ENCODE results near the gene CD200R1L. TPM values are rescaled to one million over a fixed set of nuclear protein-coding genes. Genes with fewer than 3 reads are reported as not detected.
"Not testable (repeated sequence)": the region's sequence is repeated elsewhere in the genome, so short reads cannot be mapped to it uniquely, and the experiment has no call there.

Gene CD200R1L
- total and polyA plus RNA-seq, 3 experiments from 2014 or later = not detected

DNA sequence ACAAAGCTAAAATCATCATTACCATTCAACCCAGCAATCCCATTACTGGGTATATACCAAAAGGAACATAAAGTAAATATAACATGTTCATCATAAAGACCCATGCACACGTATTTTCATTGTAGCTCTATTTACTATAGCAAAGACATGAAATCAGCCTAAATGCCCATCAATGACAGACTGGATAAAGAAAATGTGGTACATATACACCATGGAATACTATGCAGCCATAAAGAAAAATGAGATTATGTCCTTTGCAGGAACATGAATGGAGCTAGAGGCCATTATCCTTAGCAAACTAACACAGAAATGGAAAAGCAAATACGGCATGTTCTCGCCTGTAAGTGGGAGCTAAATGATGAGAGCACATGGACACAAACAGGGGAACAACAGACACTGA is 8.4 kb upstream of the CD200R1L start:
- CTCF ChIA-PET = interaction anchor here (1.5 kb wide), 1 partner anchor 212 kb away, joined by 3 read pairs; no protein-coding TSS in a partner anchor
- H3K4me3 Mint-ChIP-seq; H3K27me3 ChIP-seq (ENCODE audit: insufficient read depth, low read length, poor library complexity, severe bottlenecking); H3K4me3 ChIP-seq (ENCODE audit: low read length); H3K36me3 ChIP-seq (ENCODE audit: insufficient read depth, low read length); H3K9me3 ChIP-seq (ENCODE audit: low read length); H3K27ac ChIP-seq (ENCODE audit: low read depth, low read length); POLR2A ChIA-PET; DNase-seq; H3K27me3 Mint-ChIP-seq: not testable (repeated sequence)
- Mint-ChIP-seq H3K27ac (peak overlapping the region in 1 of 8 donors; percentile 48), H3K9me3 (peaks cover 24 to 37% (median 32%) of the 10 kb centered on the region in 5 donors), H3K36me3 (peaks cover 7 to 40% (median 11%) of the 10 kb centered on the region in 3 donors), H3K4me1 (peaks cover 32 to 47% (median 43%) of the 10 kb centered on the region in 3 donors)
- peaks cover 27% of the 10 kb centered on the region for H3K4me1 ChIP-seq (ENCODE audit: insufficient read depth, low read length)

DNA sequence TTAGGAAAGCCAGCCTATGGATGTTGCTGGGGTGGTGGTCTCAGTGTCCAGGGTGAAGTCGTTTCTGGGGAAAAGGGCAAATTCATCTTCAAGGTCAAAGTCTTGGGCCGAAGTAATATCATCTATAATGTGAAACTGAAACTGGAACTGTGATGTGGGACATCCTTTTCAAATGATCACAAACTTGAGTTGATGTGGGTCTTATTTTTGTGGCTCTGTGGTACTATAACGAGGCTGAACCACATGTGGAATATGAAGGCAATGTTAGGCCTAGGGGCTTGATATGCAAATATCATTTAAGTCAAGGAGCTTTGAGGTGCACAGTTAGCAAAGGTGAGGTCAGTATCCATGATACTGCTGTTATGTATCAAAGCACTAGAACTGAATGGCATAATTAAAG is 1.5 kb upstream of the CD200R1L start:
- Mint-ChIP-seq H3K4me3 (peak overlapping the region in 6 of 7 donors; percentile 2 to 79 (median 64)), H3K9me3 (peaks cover 26 to 32% (median 29%) of the 10 kb centered on the region in 5 donors), H3K27me3 (no peaks in the 10 kb centered on the region), H3K36me3 (peaks cover 7 to 34% (median 11%) of the 10 kb centered on the region in 3 donors), H3K27ac (peak overlapping the region; percentile 6 to 90 (median 83)), H3K4me1 (peaks cover 33 to 46% (median 42%) of the 10 kb centered on the region in 3 donors)
- Histone ChIP-seq H3K4me1 (ENCODE audit: insufficient read depth, low read length) (peaks cover 24% of the 10 kb centered on the region), H3K9me3 (ENCODE audit: low read length) (no peaks in the 10 kb centered on the region), H3K36me3 (ENCODE audit: insufficient read depth, low read length) (no peaks in the 10 kb centered on the region), H3K27ac (ENCODE audit: low read depth, low read length) (peak overlapping the region; percentile 24), H3K4me3 (ENCODE audit: low read length) (no peak overlapping the region), H3K27me3 (ENCODE audit: insufficient read depth, low read length, poor library complexity, severe bottlenecking) (no peaks in the 10 kb centered on the region)
- POLR2A ChIA-PET = interaction anchor here (1.0 kb wide), 1 partner anchor 143 kb away, joined by 3 read pairs; the partner anchor contains the start of gene GTPBP8
- DNase-seq = peak in 2 of 5 donors; percentile 8 to 18
- CTCF ChIA-PET = interaction anchor here (0.7 to 1.5 kb wide), 3 partner anchors 13 to 113 kb away, joined by 3 read pairs; no protein-coding TSS in a partner anchor

- Mint-ChIP-seq H3K9me3 (peaks cover 26 to 33% (median 31%) of the 10 kb centered on the region in 5 donors), H3K27me3 (no peaks in the 10 kb centered on the region), H3K36me3 (peaks cover 7 to 32% (median 11%) of the 10 kb centered on the region in 3 donors), H3K27ac (peak overlapping the region; percentile 6 to 90 (median 83)), H3K4me1 (peaks cover 33 to 46% (median 42%) of the 10 kb centered on the region in 3 donors), H3K4me3 (peak overlapping the region in 6 of 7 donors; percentile 2 to 79 (median 64))
- Histone ChIP-seq H3K4me3 (ENCODE audit: low read length) (no peak overlapping the region), H3K4me1 (ENCODE audit: insufficient read depth, low read length) (peaks cover 24% of the 10 kb centered on the region), H3K36me3 (ENCODE audit: insufficient read depth, low read length) (no peaks in the 10 kb centered on the region), H3K9me3 (ENCODE audit: low read length) (no peaks in the 10 kb centered on the region), H3K27ac (ENCODE audit: low read depth, low read length) (peak overlapping the region; percentile 24), H3K27me3 (ENCODE audit: insufficient read depth, low read length, poor library complexity, severe bottlenecking) (no peaks in the 10 kb centered on the region)
- CTCF ChIA-PET = interaction anchor here (0.8 to 1.5 kb wide), 4 partner anchors 13 to 113 kb away, joined by 3 read pairs; no protein-coding TSS in a partner anchor
- POLR2A ChIA-PET = interaction anchor here (1.0 kb wide), 1 partner anchor 143 kb away, joined by 3 read pairs; the partner anchor contains the start of gene GTPBP8
- peak in 4 of 5 donors; percentile 7 to 73 (median 38) for DNase-seq
These were observed 1.0 kb upstream of the CD200R1L start for GRCh38 chr3:112847692-112848091.

DNA sequence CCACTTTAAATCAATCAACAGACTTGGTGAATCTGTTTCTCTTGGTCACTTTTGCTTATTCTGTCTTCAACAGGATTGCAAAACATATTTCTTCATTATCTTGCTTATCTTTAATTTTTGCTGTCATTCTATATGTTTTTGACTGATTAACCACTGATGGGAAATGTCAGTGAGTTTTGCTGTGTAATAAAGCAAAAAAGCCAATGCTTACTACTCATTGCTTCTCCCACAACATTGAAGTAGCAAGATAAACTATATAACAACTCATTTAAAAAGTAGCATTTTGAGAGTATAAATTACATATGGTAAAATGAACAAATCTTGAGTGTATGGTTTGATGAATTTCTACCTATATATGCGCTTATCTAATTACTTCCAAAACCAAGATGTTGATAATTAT is 892 bp downstream of the CD200R1L start:
- Mint-ChIP-seq H3K9me3 (peaks cover 8 to 18% (median 13%) of the 10 kb centered on the region in 5 donors), H3K4me3 (no peak overlapping the region), H3K36me3 (peaks cover 0 to 14% (median 1%) of the 10 kb centered on the region in 3 donors), H3K27ac (no peak overlapping the region), H3K4me1 (peaks cover 33 to 46% (median 42%) of the 10 kb centered on the region in 3 donors), H3K27me3 (no peaks in the 10 kb centered on the region)
- no peaks in the 10 kb centered on the region for H3K27me3 ChIP-seq (ENCODE audit: insufficient read depth, low read length, poor library complexity, severe bottlenecking)
- DNase-seq = no peak
- H3K36me3 ChIP-seq (ENCODE audit: insufficient read depth, low read length) = no peaks in the 10 kb centered on the region
- no peaks in the 10 kb centered on the region for H3K9me3 ChIP-seq (ENCODE audit: low read length)
- H3K27ac ChIP-seq (ENCODE audit: low read depth, low read length) = no peak overlapping the region
- ChIA-PET CTCF (interaction anchor here (1.4 kb wide), 1 partner anchor 133 kb away, joined by 3 read pairs; no protein-coding TSS in a partner anchor), POLR2A (no interaction called here)
- peaks cover 24% of the 10 kb centered on the region for H3K4me1 ChIP-seq (ENCODE audit: insufficient read depth, low read length)
- no peak overlapping the region for H3K4me3 ChIP-seq (ENCODE audit: low read length)

DNA sequence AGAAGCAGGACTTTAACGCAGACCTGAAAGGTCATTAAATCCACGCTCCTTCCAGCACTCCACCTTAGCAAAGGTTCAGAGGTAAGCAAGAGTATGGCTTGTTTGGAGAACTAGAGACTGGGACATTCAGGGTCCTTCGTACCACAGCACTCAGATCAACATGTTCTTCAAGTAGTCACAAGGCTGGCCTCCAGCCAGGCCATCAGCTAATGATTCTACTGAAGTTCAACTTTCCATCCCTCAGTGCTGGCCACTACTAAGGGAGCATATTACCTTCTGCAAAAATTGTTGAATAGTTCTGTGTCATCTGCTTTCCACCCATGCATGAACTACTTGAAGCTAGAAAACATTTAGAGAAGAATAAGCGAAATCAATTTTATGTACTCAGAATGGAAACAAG is 17.6 kb downstream of the CD200R1L start:
- H3K4me1 ChIP-seq (ENCODE audit: insufficient read depth, low read length) = no peaks in the 10 kb centered on the region
- no peaks in the 10 kb centered on the region for H3K27me3 Mint-ChIP-seq
- no peak overlapping the region for H3K4me3 Mint-ChIP-seq
- H3K27ac Mint-ChIP-seq = no peak overlapping the region
- H3K9me3 ChIP-seq (ENCODE audit: low read length) = no peaks in the 10 kb centered on the region
- H3K4me1 Mint-ChIP-seq = no peaks in the 10 kb centered on the region
- H3K27ac ChIP-seq (ENCODE audit: low read depth, low read length) = no peak overlapping the region
- no peaks in the 10 kb centered on the region for H3K36me3 Mint-ChIP-seq
- H3K36me3 ChIP-seq (ENCODE audit: insufficient read depth, low read length) = no peaks in the 10 kb centered on the region
- ChIA-PET POLR2A (no interaction called here), CTCF (no interaction called here)
- DNase-seq = no peak
- no peaks in the 10 kb centered on the region for H3K27me3 ChIP-seq (ENCODE audit: insufficient read depth, low read length, poor library complexity, severe bottlenecking)
- H3K4me3 ChIP-seq (ENCODE audit: low read length) = no peak overlapping the region
- no peaks in the 10 kb centered on the region for H3K9me3 Mint-ChIP-seq

- Histone ChIP-seq H3K4me3 (ENCODE audit: low read length) (no peak overlapping the region), H3K27ac (ENCODE audit: low read depth, low read length) (no peak overlapping the region), H3K9me3 (ENCODE audit: low read length) (no peaks in the 10 kb centered on the region), H3K36me3 (ENCODE audit: insufficient read depth, low read length) (no peaks in the 10 kb centered on the region), H3K27me3 (ENCODE audit: insufficient read depth, low read length, poor library complexity, severe bottlenecking) (no peaks in the 10 kb centered on the region), H3K4me1 (ENCODE audit: insufficient read depth, low read length) (no peaks in the 10 kb centered on the region)
- peaks cover 0 to 5% (median 0%) of the 10 kb centered on the region in 3 donors for H3K36me3 Mint-ChIP-seq
- H3K27me3 Mint-ChIP-seq = no peaks in the 10 kb centered on the region
- ChIA-PET POLR2A (no interaction called here), CTCF (no interaction called here)
- no peaks in the 10 kb centered on the region for H3K9me3 Mint-ChIP-seq
- H3K4me1 Mint-ChIP-seq = no peaks in the 10 kb centered on the region
- DNase-seq = no peak
- H3K4me3 Mint-ChIP-seq = no peak overlapping the region
- peak overlapping the region in 1 of 8 donors; percentile 61 for H3K27ac Mint-ChIP-seq
These were observed 24.3 kb downstream of the CD200R1L start for GRCh38 chr3:112822064-112823055.

DNA sequence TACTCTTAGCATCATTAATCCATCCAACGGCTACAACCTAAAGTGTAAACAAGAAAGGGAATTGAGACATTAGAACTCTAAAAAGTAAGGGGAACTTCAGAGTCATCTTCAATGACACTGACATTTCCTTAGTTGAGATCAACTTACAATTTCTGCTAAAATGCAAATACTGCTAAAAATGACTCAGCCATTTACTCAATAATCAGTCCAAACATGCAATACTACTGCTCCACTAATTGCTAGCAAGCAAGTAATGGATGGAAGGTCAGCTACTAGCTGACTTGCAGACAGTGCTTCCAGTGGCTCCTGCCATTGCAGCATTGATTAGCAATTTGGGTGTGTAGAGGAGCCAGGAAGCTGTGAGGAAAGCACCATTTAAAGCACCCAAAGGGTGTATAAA is 28.4 kb downstream of the CD200R1L start:
- H3K27ac ChIP-seq (ENCODE audit: low read depth, low read length) = no peak overlapping the region
- no peaks in the 10 kb centered on the region for H3K36me3 ChIP-seq (ENCODE audit: insufficient read depth, low read length)
- H3K4me1 ChIP-seq (ENCODE audit: insufficient read depth, low read length) = no peaks in the 10 kb centered on the region
- no peaks in the 10 kb centered on the region for H3K9me3 Mint-ChIP-seq
- no peaks in the 10 kb centered on the region for H3K27me3 ChIP-seq (ENCODE audit: insufficient read depth, low read length, poor library complexity, severe bottlenecking)
- no peak for DNase-seq
- H3K4me3 ChIP-seq (ENCODE audit: low read length) = no peak overlapping the region
- H3K36me3 Mint-ChIP-seq = peaks cover 0 to 5% (median under 1%) of the 10 kb centered on the region in 3 donors
- H3K27ac Mint-ChIP-seq = peak overlapping the region in 1 of 8 donors; percentile 14
- POLR2A ChIA-PET = no interaction called here
- CTCF ChIA-PET = no interaction called here
- H3K4me3 Mint-ChIP-seq = no peak overlapping the region
- H3K4me1 Mint-ChIP-seq = peaks cover 5 to 13% (median 10%) of the 10 kb centered on the region in 3 donors
- H3K9me3 ChIP-seq (ENCODE audit: low read length) = no peaks in the 10 kb centered on the region
- no peaks in the 10 kb centered on the region for H3K27me3 Mint-ChIP-seq

DNA sequence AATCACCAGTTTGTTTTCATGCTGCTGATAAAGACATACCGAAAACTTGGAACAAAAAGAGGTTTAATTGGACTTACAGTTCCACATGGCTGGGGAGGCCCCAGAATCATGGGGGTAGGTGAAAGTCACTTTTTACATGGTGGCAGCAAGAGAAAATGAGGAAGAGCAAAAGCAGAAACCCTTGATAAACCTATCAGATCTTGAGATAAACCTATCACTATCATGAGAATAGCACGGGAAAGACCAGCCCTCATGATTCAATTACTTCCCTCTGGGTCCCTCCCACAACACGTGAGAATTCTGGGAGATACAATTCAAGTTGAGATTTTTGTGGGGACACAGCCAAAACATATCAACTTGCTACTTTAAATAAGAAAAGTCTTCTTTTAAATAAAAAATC is 28.9 kb downstream of the CD200R1L start:
- H3K9me3 ChIP-seq (ENCODE audit: low read length) = no peaks in the 10 kb centered on the region
- no peaks in the 10 kb centered on the region for H3K27me3 Mint-ChIP-seq
- H3K4me1 Mint-ChIP-seq = peaks cover 5 to 17% (median 13%) of the 10 kb centered on the region in 3 donors
- POLR2A ChIA-PET = no interaction called here
- H3K9me3 Mint-ChIP-seq = no peaks in the 10 kb centered on the region
- H3K27ac Mint-ChIP-seq = no peak overlapping the region
- no peak for DNase-seq
- H3K4me3 ChIP-seq (ENCODE audit: low read length) = no peak overlapping the region
- H3K27ac ChIP-seq (ENCODE audit: low read depth, low read length) = no peak overlapping the region
- no peak overlapping the region for H3K4me3 Mint-ChIP-seq
- H3K36me3 Mint-ChIP-seq = peaks cover 0 to 5% (median 2%) of the 10 kb centered on the region in 3 donors
- no peaks in the 10 kb centered on the region for H3K36me3 ChIP-seq (ENCODE audit: insufficient read depth, low read length)
- H3K27me3 ChIP-seq (ENCODE audit: insufficient read depth, low read length, poor library complexity, severe bottlenecking) = no peaks in the 10 kb centered on the region
- H3K4me1 ChIP-seq (ENCODE audit: insufficient read depth, low read length) = no peaks in the 10 kb centered on the region
- CTCF ChIA-PET = interaction anchor here (1.8 kb wide), 1 partner anchor 84 kb away, joined by 6 read pairs; no protein-coding TSS in a partner anchor

Data from CD8-positive, alpha-beta memory T cell (primary cell).